Mesothelial cell of epicardium (in vitro differentiated cells): ENCODE data around the gene SVEP1. TPM values are rescaled to one million over a fixed set of nuclear protein-coding genes. Genes with fewer than 3 reads are reported as not detected.
"Not testable (repeated sequence)": the region's sequence is repeated elsewhere in the genome, so short reads cannot be mapped to it uniquely, and the experiment has no call there.

ENCODE experiments used
- DNase-seq, 2 experiments: peaks; one replicate each; pipeline ENCODE4 v3.0.0; 2021; ENCODE audit warnings: low spot score in 2 of 2; ENCODE audit not compliant: unreplicated experiment in 2 of 2
- H3K27ac Mint-ChIP-seq: 2 replicates; pipeline ENCODE4 v1.8.0; 2021; ENCODE audit warnings: mixed read lengths
- H3K27me3 Mint-ChIP-seq: 2 replicates; pipeline ENCODE4 v1.8.0; 2021; ENCODE audit warnings: low read depth, mixed read lengths
- H3K36me3 Mint-ChIP-seq: 2 replicates; pipeline ENCODE4 v1.8.0; 2021; ENCODE audit warnings: mixed read lengths
- H3K4me1 Mint-ChIP-seq: 2 replicates; pipeline ENCODE4 v1.8.0; 2021; ENCODE audit warnings: mixed read lengths
- H3K4me3 Mint-ChIP-seq: 2 replicates; pipeline ENCODE4 v1.8.0; 2021; ENCODE audit warnings: mild to moderate bottlenecking, moderate library complexity, mixed read lengths
- H3K9me3 Mint-ChIP-seq: 2 replicates; pipeline ENCODE4 v1.8.0; 2021; ENCODE audit warnings: mixed read lengths
- total RNA-seq: library from RNA; stranded (reverse); gene quantifications from 3 replicates; pipeline ENCODE4 v1.2.1, GENCODE V29; 2021
- TF ChIP-seq, protein P1 (sequence below): fragments of 200-600 bp; sonication (generic); IDR thresholded peaks from one replicate; pipeline ENCODE4 v1.5.0; 2021; ENCODE audit warnings: antibody characterized with exemption; ENCODE audit not compliant: unreplicated experiment

Gene SVEP1
- total RNA-seq, 1 donor from 2014 or later = 47.2 TPM

GRCh38 chr9:110536822-110537221, 42.7 kb downstream of the SVEP1 start:
- Mint-ChIP-seq H3K4me1 (peaks cover 43% of the 10 kb centered on the region), H3K9me3 (peaks cover 31% of the 10 kb centered on the region), H3K27me3 (no peaks in the 10 kb centered on the region), H3K27ac (peak overlapping the region; percentile 64), H3K4me3 (no peak overlapping the region), H3K36me3 (peaks cover 34% of the 10 kb centered on the region)
- TF ChIP-seq, protein P1, sequence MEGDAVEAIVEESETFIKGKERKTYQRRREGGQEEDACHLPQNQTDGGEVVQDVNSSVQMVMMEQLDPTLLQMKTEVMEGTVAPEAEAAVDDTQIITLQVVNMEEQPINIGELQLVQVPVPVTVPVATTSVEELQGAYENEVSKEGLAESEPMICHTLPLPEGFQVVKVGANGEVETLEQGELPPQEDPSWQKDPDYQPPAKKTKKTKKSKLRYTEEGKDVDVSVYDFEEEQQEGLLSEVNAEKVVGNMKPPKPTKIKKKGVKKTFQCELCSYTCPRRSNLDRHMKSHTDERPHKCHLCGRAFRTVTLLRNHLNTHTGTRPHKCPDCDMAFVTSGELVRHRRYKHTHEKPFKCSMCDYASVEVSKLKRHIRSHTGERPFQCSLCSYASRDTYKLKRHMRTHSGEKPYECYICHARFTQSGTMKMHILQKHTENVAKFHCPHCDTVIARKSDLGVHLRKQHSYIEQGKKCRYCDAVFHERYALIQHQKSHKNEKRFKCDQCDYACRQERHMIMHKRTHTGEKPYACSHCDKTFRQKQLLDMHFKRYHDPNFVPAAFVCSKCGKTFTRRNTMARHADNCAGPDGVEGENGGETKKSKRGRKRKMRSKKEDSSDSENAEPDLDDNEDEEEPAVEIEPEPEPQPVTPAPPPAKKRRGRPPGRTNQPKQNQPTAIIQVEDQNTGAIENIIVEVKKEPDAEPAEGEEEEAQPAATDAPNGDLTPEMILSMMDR = no peak
- no peak for DNase-seq

GRCh38 chr9:110534162-110534561, 45.4 kb downstream of the SVEP1 start:
- Mint-ChIP-seq H3K4me1 (peaks cover 37% of the 10 kb centered on the region), H3K9me3 (peaks cover 49% of the 10 kb centered on the region), H3K36me3 (peaks cover 44% of the 10 kb centered on the region)
- H3K27ac Mint-ChIP-seq, DNase-seq, H3K27me3 Mint-ChIP-seq, H3K4me3 Mint-ChIP-seq: not testable (repeated sequence)

DNA sequence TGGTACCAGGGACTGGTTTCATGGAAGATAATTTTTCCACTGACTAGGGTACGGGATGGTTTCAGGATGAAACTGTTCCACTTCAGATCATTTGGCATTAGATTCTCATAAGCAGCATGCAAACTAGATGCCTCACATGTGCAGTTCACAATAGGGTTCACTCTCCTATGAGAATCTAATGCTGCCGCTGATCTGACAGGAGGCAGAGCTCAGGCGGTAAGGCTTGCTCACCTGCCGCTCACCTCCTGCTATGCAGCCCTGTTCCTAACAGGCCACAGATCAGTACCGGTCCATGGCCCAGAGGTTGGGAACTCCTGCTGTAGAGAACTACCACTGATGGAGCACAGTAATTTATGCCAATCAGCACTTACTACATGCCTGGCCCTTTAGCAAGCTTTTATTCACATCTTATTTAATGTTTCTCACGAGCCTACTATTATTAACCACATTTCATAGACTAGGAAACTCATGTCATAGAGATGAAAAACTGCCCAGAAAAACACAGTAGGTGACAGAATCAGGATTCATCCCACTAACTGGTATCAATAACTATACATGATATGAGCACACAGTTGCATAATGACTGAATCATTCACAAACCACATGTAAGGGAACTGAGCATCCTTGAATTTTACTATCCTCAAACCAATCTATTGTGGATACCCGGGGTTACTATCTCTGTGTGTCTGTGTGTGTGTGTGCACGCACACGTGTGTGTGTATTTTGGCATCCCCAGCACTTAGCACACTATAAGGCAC, 46.5 kb downstream of the SVEP1 start:
- H3K4me3 Mint-ChIP-seq = no peak overlapping the region
- no peak for DNase-seq

GRCh38 chr9:110531776-110532175, 47.8 kb downstream of the SVEP1 start:
- Mint-ChIP-seq H3K27me3 (no peaks in the 10 kb centered on the region), H3K9me3 (peaks cover 51% of the 10 kb centered on the region), H3K36me3 (peaks cover 47% of the 10 kb centered on the region), H3K4me1 (peaks cover 15% of the 10 kb centered on the region), H3K27ac (no peak overlapping the region), H3K4me3 (no peak overlapping the region)
- DNase-seq = no peak
- TF ChIP-seq, protein P1 = no peak

More for the DNA sequence above, 46.5 kb downstream of the SVEP1 start:
- H3K27me3 Mint-ChIP-seq = no peaks in the 10 kb centered on the region
- H3K4me1 Mint-ChIP-seq = peaks cover 27% of the 10 kb centered on the region
- peaks cover 51% of the 10 kb centered on the region for H3K9me3 Mint-ChIP-seq
- no peak overlapping the region for H3K27ac Mint-ChIP-seq
- TF ChIP-seq, protein P1 = no peak
- H3K36me3 Mint-ChIP-seq = peaks cover 47% of the 10 kb centered on the region

DNA sequence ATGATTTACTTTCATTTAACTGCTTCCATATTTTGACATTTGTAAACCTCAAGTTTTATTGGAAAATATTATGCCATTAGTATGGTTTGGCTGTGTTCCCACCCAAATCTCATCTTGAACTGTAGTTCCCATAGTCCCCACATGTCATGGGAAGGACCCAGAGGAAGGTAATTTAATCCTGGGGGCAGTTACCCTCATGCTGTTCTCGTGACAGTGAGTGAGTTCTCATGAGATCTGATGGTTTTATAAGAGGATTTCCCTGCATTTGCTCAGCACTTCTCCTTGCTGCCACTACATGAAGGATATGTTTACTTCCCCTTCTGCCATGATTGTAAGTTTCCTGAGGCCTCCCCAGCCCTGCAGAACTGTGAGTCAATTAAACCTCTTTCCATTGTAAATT, 48.3 kb downstream of the SVEP1 start:
- H3K27me3 Mint-ChIP-seq, H3K4me3 Mint-ChIP-seq, DNase-seq: not testable (repeated sequence)
- Mint-ChIP-seq H3K9me3 (peaks cover 52% of the 10 kb centered on the region), H3K27ac (peak overlapping the region; percentile 69), H3K4me1 (peaks cover 11% of the 10 kb centered on the region), H3K36me3 (peaks cover 46% of the 10 kb centered on the region)

GRCh38 chr9:110528645-110529044, 50.9 kb downstream of the SVEP1 start:
- H3K27ac Mint-ChIP-seq = no peak overlapping the region
- TF ChIP-seq, protein P1 = no peak
- H3K36me3 Mint-ChIP-seq = peaks cover 30% of the 10 kb centered on the region
- no peaks in the 10 kb centered on the region for H3K27me3 Mint-ChIP-seq
- no peak for DNase-seq
- H3K4me3 Mint-ChIP-seq = no peak overlapping the region
- peaks cover 40% of the 10 kb centered on the region for H3K9me3 Mint-ChIP-seq
- peaks cover 6% of the 10 kb centered on the region for H3K4me1 Mint-ChIP-seq
